Neutrophil (primary cell): Measurements from ENCODE around the gene SH2D7.
A peak's percentile ranks its signal among the peaks of the same experiment; 100 is the strongest.

ENCODE experiments used
- H3K27ac ChIP-seq: fragments of 200-600 bp; sonication (generic); 2 replicates; pipeline ENCODE4 v1.5.1; 2016; ENCODE audit warnings: mild to moderate bottlenecking, moderate library complexity
- H3K27me3 ChIP-seq: fragments of 200-600 bp; sonication (generic); 2 replicates; pipeline ENCODE4 v1.6.0; 2016; ENCODE audit warnings: mild to moderate bottlenecking
- H3K36me3 ChIP-seq: fragments of 200-600 bp; sonication (generic); 2 replicates; pipeline ENCODE4 v1.5.1; 2017
- H3K4me1 ChIP-seq, 2 experiments: fragments of 200-600 bp in 1 of 2; sonication (generic) in 1 of 2; 1 replicate in 1 of 2; 2 replicates in 1 of 2; pipeline versions ENCODE4 v1.5.1 to v1.6.1; 2013 to 2016; ENCODE audit warnings: low read depth in 1 of 2, low read length in 1 of 2, mild to moderate bottlenecking in 1 of 2, moderate library complexity in 1 of 2; ENCODE audit not compliant: control insufficient read depth in 1 of 2, insufficient read depth in 1 of 2
- H3K4me3 ChIP-seq, 2 experiments: fragments of 200-600 bp in 1 of 2; sonication (generic) in 1 of 2; 1 replicate in 1 of 2; 2 replicates in 1 of 2; pipeline ENCODE4 v1.5.1; 2013 to 2016; ENCODE audit warnings: low read depth in 1 of 2, low read length in 1 of 2, mild to moderate bottlenecking in 1 of 2, moderate library complexity in 1 of 2
- H3K9me3 ChIP-seq: fragments of 200-600 bp; sonication (generic); 2 replicates; pipeline ENCODE4 v1.5.1; 2016
- CTCF ChIP-seq: fragments of 200-600 bp; sonication (generic); IDR thresholded peaks from 2 replicates; pipeline ENCODE4 v1.5.1; 2016; ENCODE audit warnings: antibody characterized with exemption

The SH2D7 gene

GRCh38 chr15:78102741-78103140 is 10.4 kb downstream of the SH2D7 start:
- no peaks in the 10 kb centered on the region for H3K27me3 ChIP-seq
- H3K4me3 ChIP-seq, result no peak overlapping the region
- H3K27ac ChIP-seq, result no peak overlapping the region
- no peaks in the 10 kb centered on the region for H3K36me3 ChIP-seq
- H3K9me3 ChIP-seq, result no peaks in the 10 kb centered on the region
- no peak for TF ChIP-seq CTCF
- H3K4me1 ChIP-seq, result peaks cover 17% of the 10 kb centered on the region in 2 experiments

DNA sequence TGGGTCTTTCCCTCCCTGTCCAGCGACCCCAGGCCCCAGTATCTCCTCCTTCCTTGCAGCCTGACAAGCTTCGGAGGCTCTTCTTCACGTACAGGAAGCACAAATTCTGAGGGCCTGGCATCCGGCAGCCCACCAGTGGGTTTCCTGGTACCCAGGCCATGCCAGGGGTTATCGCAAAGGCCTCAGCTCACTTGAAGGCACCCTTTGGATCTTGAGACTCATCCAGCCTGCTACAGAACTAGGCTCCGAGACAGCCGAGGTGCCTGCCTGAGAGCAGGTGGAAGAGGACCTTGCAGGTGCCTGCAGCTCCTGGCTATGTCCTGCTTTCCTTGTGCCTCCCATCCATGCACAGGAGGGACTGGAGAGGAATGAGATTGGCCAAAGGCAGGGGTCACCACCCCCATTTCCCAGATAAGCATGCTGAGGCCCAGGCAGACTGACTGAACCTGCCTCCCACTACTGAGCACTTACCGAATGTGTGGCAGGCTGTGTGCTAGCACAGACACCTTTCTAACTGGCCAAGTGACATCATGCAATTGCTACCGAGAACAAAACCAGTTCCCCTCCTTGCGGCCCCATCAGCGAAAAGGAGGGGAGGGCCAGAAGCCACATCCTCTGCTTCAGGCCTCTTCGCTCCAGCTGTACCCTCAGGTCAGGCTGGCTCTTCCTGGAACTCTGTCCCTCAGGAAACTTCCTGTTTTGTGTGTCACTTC is 11.2 kb downstream of the SH2D7 start:
- TF ChIP-seq CTCF, result no peak
- H3K27me3 ChIP-seq, result no peaks in the 10 kb centered on the region
- H3K4me3 ChIP-seq, result no peak overlapping the region
- no peaks in the 10 kb centered on the region for H3K36me3 ChIP-seq
- H3K9me3 ChIP-seq, result no peaks in the 10 kb centered on the region
- H3K4me1 ChIP-seq, result peaks cover 14 to 15% of the 10 kb centered on the region in 2 experiments
- peak overlapping the region; percentile 2 for H3K27ac ChIP-seq

DNA sequence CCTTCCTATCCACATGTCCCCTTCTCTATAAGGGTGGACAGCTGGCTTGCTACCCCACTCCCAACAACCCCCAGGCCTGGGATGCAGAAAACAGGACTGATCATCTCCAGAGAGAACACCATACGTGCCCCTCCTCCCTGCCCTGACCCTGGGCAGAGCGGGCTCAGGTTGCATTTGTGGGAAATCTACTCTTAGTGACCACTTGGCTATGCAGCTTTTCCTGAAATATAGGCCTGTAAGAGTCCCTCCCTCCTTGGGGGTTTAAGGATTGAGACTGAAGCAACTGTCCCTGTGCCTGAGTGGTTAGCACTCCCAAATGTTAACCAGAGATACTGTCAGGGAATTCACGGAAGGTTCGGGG is 11.7 kb downstream of the SH2D7 start:
- no peak for TF ChIP-seq CTCF
- Histone ChIP-seq H3K4me3 (no peak overlapping the region), H3K27ac (no peak overlapping the region), H3K36me3 (no peaks in the 10 kb centered on the region), H3K27me3 (no peaks in the 10 kb centered on the region), H3K4me1 (peaks cover 14 to 15% of the 10 kb centered on the region in 2 experiments), H3K9me3 (no peaks in the 10 kb centered on the region)

DNA sequence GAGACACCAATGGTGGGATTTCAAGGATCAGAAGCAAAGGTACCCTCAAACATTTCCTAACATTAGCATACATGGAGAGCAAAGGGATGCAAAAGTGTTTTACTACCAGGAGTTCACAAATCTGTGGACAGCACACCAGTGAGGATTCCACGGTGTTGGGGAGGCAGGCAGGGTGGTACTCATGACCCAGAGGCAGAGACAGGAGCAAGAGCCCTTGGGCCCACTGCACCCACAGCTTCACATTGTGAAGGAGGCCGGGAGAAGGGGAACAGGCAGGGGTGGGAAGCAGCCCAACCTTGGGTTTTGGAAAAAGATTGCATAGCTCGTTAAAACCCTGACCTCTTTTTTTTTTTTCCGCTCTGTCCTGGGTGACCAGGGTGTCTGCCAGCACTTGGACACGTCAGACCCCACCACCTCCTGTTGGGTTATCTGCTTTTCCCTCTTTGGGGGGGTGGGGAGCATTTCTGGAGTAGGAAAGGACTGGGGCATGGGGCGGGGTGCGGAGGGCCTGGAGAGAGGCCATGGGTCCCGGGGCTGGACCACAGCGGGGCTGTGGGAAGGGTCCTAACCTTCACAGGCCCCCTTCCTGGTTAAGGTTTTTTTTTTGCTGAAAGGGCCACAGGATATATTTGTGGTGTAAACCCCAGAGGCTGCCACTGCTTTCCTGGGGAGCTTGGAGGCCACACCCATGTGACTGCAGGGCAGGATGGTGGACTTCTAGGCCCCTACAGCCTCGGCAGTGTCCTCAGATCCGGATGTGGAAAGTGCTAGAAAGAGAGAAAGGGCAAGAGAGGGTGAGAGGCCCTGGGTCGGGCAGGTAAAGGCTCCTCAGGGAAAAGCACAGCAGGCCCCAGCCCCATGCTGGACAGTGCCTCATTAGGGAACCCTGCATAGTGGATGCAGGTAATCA is 12.5 kb downstream of the SH2D7 start:
- TF ChIP-seq CTCF, result no peak
- Histone ChIP-seq H3K27ac (no peak overlapping the region), H3K27me3 (no peaks in the 10 kb centered on the region), H3K4me3 (no peak overlapping the region), H3K36me3 (no peaks in the 10 kb centered on the region), H3K9me3 (no peaks in the 10 kb centered on the region), H3K4me1 (peaks cover 14 to 15% of the 10 kb centered on the region in 2 experiments)

DNA sequence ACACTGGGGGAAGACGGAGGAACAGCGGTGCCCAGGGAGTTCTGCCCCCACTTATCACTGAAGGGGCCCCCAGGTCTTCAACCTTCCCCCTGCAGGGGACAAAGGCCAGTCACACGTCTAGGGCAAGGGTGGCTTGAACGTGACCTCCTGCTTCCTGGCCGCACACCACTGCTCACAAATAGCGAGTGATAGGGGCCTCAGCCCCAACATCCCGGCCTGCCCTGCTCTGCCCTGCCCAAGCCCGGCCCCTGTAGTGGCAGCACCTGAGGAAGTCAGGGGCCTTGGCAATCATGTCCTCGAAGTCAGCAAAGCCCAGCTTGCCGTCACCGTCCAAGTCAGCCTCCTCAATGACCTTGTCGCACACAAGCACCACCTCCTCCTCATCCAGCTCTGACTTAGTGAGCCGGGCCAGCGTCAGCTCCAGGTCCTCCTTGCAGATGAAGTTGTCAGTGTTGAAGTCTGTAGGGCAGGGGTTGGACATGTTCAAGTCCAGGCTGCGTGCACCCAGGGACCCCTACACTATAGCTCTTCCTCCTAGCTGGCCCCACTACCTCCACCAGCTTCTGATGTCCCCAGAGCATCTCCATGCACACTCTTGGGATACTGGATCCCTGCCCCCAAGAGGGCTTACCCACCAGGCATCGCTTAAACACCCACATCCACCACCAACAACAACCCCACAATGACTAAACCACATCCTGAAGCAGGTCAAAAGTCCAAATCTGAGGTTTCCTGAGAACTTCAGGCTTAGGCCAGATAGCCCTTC is 13.3 kb downstream of the SH2D7 start:
- Histone ChIP-seq H3K4me1 (peaks cover 14 to 15% of the 10 kb centered on the region in 2 experiments), H3K27me3 (no peaks in the 10 kb centered on the region), H3K27ac (no peak overlapping the region), H3K36me3 (no peaks in the 10 kb centered on the region), H3K4me3 (no peak overlapping the region), H3K9me3 (no peaks in the 10 kb centered on the region)
- no peak for TF ChIP-seq CTCF
